Fibroblast of mammary gland (primary cell): ENCODE results near the gene GJA4.

Experiments used
- DNase-seq: peaks from one replicate; pipeline ENCODE4 v3.0.0-alpha.2; 2010; ENCODE audit warnings: low read depth
- H3K4me3 ChIP-seq: 2 replicates; pipeline ENCODE4 v1.5.1; 2011; ENCODE audit warnings: low read depth, mild to moderate bottlenecking, low read length, moderate library complexity; ENCODE audit not compliant: control insufficient read depth
- TF ChIP-seq, protein P1 (sequence below): conservative IDR thresholded peaks from 2 replicates; pipeline ENCODE4 v1.5.1; 2011; ENCODE audit warnings: low read depth, low read length, inconsistent platforms; ENCODE audit not compliant: control insufficient read depth, insufficient read depth

The GJA4 gene

DNA sequence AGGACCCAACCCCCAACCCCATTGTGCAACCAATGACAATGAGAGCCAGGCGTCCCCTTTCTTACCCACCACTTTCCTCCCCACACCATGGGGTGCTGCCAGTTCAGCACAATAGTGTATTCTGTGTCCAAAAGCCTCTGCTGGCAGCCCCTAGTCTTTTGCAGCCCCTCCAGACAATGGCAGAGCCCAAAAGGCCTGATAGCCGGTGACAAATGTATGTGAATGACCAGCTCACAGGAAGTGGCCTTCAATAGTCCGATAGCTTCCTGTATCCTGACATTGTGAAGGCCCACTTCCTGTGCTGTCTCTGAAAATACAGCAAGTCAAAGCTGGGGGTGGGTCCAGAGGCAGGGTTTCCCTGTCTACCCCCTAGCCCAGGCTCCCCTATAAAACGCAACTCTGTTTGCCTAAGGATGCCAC is 50.2 kb downstream of the GJA4 start:
- no peak for DNase-seq
- TF ChIP-seq, protein P1, sequence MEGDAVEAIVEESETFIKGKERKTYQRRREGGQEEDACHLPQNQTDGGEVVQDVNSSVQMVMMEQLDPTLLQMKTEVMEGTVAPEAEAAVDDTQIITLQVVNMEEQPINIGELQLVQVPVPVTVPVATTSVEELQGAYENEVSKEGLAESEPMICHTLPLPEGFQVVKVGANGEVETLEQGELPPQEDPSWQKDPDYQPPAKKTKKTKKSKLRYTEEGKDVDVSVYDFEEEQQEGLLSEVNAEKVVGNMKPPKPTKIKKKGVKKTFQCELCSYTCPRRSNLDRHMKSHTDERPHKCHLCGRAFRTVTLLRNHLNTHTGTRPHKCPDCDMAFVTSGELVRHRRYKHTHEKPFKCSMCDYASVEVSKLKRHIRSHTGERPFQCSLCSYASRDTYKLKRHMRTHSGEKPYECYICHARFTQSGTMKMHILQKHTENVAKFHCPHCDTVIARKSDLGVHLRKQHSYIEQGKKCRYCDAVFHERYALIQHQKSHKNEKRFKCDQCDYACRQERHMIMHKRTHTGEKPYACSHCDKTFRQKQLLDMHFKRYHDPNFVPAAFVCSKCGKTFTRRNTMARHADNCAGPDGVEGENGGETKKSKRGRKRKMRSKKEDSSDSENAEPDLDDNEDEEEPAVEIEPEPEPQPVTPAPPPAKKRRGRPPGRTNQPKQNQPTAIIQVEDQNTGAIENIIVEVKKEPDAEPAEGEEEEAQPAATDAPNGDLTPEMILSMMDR, result no peak
- H3K4me3 ChIP-seq, result no peak overlapping the region

DNA sequence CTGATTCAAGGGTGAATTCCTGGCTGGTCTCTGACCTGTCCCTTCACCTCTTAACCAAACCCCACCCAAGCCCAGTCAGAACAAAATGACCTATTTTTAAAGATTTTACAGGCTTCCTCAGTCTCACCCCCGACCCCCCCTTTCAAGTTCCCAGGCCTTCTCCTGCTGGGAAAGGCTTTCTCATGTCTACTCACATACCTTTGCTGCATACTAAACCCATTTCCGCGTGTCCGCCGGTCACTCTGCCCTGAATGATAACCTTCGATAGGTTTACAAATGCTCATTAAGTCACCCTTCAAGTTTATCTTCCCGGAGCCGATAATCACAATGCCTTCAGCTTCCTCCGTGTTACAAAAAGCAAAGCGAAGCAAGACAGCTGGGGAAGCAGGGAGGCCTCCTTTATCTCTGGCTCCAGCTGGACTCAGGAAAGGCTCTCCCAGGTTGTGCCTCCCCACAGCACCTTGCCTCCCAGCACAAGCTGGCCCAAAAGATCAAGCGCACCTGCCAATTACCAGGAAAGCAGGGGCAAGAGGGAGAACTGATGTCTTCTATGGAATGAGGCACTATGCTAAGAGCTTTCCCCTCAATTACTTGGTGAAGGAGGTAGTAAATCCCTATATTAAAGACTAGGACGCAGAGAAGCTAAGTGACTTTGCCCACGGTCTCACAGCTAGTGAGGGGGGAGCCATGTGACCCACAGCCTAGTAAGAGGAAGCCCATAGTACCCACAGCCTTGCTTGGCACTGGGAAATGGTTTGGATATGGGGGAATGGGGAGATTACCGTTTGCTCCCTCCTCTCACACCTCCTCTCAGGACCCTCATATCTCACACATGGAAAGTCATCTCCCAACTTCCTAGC is 50.8 kb downstream of the GJA4 start:
- H3K4me3 ChIP-seq, result no peak overlapping the region
- no peak for DNase-seq
- TF ChIP-seq, protein P1, result no peak

DNA sequence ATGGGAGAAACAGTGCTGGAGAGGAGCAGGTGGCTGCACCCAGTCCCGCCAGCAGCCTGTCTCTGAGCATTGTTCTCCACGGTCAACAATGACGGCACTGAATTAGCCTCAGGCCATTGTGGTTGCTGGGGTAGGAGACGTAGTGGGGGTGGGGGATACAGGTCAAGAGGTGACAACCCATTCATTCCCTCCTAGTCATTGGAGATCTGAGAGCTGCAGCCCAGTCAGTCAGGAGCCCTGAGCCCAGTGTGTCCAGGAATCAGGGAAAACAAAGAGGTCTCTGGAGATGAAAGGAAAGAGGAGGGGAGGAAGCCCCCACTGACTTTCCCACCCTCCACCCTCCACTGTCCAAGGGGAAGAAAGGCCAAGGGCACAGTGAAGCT is 51.4 kb downstream of the GJA4 start:
- no peak for DNase-seq
- TF ChIP-seq, protein P1, result no peak

More for the DNA sequence above, 51.4 kb downstream of the GJA4 start:
- H3K4me3 ChIP-seq, result no peak overlapping the region
